HS-5 (cell line): Measurements from ENCODE around the gene SEC23A.

Source experiments
- DNase-seq: peaks from one replicate; pipeline ENCODE4 v3.0.0-alpha.2; 2012; ENCODE audit warnings: low read depth

Gene SEC23A

GRCh38 chr14:38989922-38990546 lies 113.0 kb downstream of the SEC23A start:
- no peak for DNase-seq

GRCh38 chr14:38987781-38988180 lies 115.3 kb downstream of the SEC23A start:
- no peak for DNase-seq

- no peak for DNase-seq
Measured at GRCh38 chr14:38982837-38983236, 120.2 kb downstream of the SEC23A start.

- no peak for DNase-seq
Measured at GRCh38 chr14:38982278-38982677, 120.8 kb downstream of the SEC23A start.
